ENCODE results near the gene ARHGAP28. TPM values are rescaled to one million over a fixed set of nuclear protein-coding genes. Genes with fewer than 3 reads are reported as not detected.

Gene ARHGAP28
- total RNA-seq, 2 donors from 2014 or later, result not detected

DNA sequence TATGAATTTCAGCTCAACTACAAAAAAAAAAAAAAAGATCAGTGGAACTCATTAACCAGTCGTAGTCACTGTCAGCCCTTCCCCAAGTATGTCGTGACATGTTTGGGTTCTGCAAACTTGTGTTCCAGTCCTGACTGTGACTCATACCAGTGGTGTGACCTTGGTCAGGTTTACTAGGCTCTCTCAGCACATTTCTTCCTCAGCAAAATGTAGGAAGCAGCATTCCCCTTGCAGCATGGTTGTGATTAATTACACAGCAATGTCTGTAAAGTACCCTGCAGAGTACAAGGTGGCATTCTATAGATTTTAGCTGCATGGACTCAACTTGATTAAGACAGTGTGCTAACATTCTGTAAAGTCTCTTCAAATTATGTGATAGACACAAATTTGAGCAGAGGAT lies 231.1 kb downstream of the ARHGAP28 start:
- H3K27ac Mint-ChIP-seq, result no peak overlapping the region
- no peaks in the 10 kb centered on the region for H3K27me3 Mint-ChIP-seq (ENCODE audit: low read depth)
- H3K4me1 Mint-ChIP-seq (ENCODE audit: low read depth), result no peaks in the 10 kb centered on the region
- peaks cover 2 to 3% of the 10 kb centered on the region in 2 donors for H3K9me3 Mint-ChIP-seq
- ATAC-seq (replicated peaks in 1 of 2), result no peak
- no peaks in the 10 kb centered on the region for H3K36me3 Mint-ChIP-seq (ENCODE audit: insufficient read depth in 2 of 2)
- DNase-seq, result no peak
- H3K4me3 Mint-ChIP-seq, result no peak overlapping the region

- Mint-ChIP-seq H3K4me3 (no peak overlapping the region), H3K27me3 (ENCODE audit: low read depth) (no peaks in the 10 kb centered on the region), H3K9me3 (peaks cover 2 to 6% of the 10 kb centered on the region in 2 donors), H3K4me1 (ENCODE audit: low read depth) (no peaks in the 10 kb centered on the region), H3K27ac (no peak overlapping the region), H3K36me3 (ENCODE audit: insufficient read depth in 2 of 2) (no peaks in the 10 kb centered on the region)
- DNase-seq, result no peak
- ATAC-seq (replicated peaks in 1 of 2), result no peak
Observed at GRCh38 chr18:6961331-6961730, 231.8 kb downstream of the ARHGAP28 start.

- H3K9me3 Mint-ChIP-seq, result peaks cover 2 to 6% of the 10 kb centered on the region in 2 donors
- H3K27ac Mint-ChIP-seq, result no peak overlapping the region
- no peak for DNase-seq
- no peaks in the 10 kb centered on the region for H3K36me3 Mint-ChIP-seq (ENCODE audit: insufficient read depth in 2 of 2)
- H3K27me3 Mint-ChIP-seq (ENCODE audit: low read depth), result no peaks in the 10 kb centered on the region
- H3K4me1 Mint-ChIP-seq (ENCODE audit: low read depth), result no peaks in the 10 kb centered on the region
- H3K4me3 Mint-ChIP-seq, result no peak overlapping the region
- no peak for ATAC-seq (replicated peaks in 1 of 2)
Observed at GRCh38 chr18:6962571-6963451, 233.3 kb downstream of the ARHGAP28 start.

DNA sequence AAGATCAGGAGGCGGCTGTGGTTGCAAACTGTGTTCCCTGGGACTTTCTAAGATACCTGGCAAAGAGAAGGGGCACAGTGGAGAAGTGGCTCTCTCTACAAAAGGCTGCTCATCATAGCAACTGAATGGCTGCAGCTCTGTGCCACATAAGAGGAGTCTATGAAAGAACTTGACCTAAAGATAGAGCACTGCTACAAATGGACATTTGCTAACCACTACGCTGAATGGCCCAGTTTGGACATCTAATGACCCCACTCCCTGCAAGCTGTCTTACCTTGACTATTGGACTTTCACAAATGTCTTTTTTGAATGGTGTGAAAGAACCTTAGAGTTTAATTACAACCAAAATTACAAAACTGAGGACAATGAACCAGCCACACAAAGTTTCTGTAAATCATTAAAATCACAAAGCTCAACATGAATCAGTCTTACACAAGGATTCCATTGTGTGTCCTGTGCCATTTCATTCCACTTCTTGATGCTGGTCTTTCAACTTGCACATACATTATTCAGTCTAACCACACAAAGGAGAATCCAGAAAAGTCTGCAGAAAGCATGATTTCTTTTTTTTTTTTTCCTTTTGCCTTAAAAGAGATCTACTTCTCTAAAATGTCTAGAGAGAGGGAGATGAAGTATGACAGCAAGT lies 234.1 kb downstream of the ARHGAP28 start:
- ATAC-seq (replicated peaks in 1 of 2) (no peak), DNase-seq (no peak)
- Mint-ChIP-seq H3K9me3 (peaks cover 2 to 6% of the 10 kb centered on the region in 2 donors), H3K36me3 (ENCODE audit: insufficient read depth in 2 of 2) (no peaks in the 10 kb centered on the region), H3K4me3 (no peak overlapping the region), H3K4me1 (ENCODE audit: low read depth) (no peaks in the 10 kb centered on the region), H3K27ac (no peak overlapping the region), H3K27me3 (ENCODE audit: low read depth) (no peaks in the 10 kb centered on the region)

All from activated T-cell treated with anti-CD3 and anti-CD28 coated beads, Interleukin-2, amount 50 U/mL, for 72 hours (primary cell).